Kidney (tissue), 14 donors: ENCODE results near the gene XPR1. TPM values are rescaled to one million over a fixed set of nuclear protein-coding genes. Genes with fewer than 3 reads are reported as not detected.

ENCODE experiments used
- DNase-seq, 5 donors: peaks; one replicate each; pipeline ENCODE4 v3.0.0-alpha.2; 2013 to 2020
- FAIRE-seq: peaks from 2 replicates; lab custom pipeline; 2012; peaks lifted over from hg19 to GRCh38; lab: Jason Lieb, UNC
- H3K27ac ChIP-seq, 2 donors: one replicate each; pipeline ENCODE4 v1.7.0; 2013; ENCODE audit warnings: low read depth in 2 of 2, low read length in 2 of 2, inconsistent platforms in 1 of 2
- H3K27me3 ChIP-seq: one replicate; pipeline ENCODE4 v1.7.1; 2013; ENCODE audit warnings: low read length, inconsistent platforms; ENCODE audit not compliant: control insufficient read depth, insufficient read depth
- H3K36me3 ChIP-seq, 3 donors: one replicate each; pipeline versions ENCODE4 v1.7.0 to v1.7.1; 2013; ENCODE audit warnings: low read length in 3 of 3, control low read depth in 1 of 3, inconsistent platforms in 1 of 3; ENCODE audit not compliant: insufficient read depth in 3 of 3, control insufficient read depth in 2 of 3
- H3K4me1 ChIP-seq, 3 donors: one replicate each; pipeline versions ENCODE4 v1.7.0 to v1.7.1; 2013; ENCODE audit warnings: low read length in 3 of 3, inconsistent platforms in 1 of 3, low read depth in 1 of 3; ENCODE audit not compliant: control insufficient read depth in 2 of 3, insufficient read depth in 2 of 3
- H3K4me3 ChIP-seq, 3 donors: one replicate each; pipeline versions ENCODE4 v1.7.0 to v1.8.1; 2013; ENCODE audit warnings: low read length in 3 of 3, control low read depth in 1 of 3, inconsistent platforms in 1 of 3
- H3K9ac ChIP-seq, 3 donors: one replicate each; pipeline versions ENCODE4 v1.7.0 to v1.7.1; 2013; ENCODE audit warnings: low read length in 3 of 3, control low read depth in 1 of 3, inconsistent platforms in 1 of 3
- H3K9me3 ChIP-seq, 3 donors: one replicate each; pipeline versions ENCODE4 v1.7.0 to v1.7.1; 2013; ENCODE audit warnings: low read length in 3 of 3, control low read depth in 1 of 3, inconsistent platforms in 1 of 3; ENCODE audit not compliant: control insufficient read depth in 2 of 3, insufficient read depth in 1 of 3
- CTCF ChIP-seq: IDR thresholded peaks from 3 replicates; pipeline ENCODE4 v1.5.1; 2012; ENCODE audit warnings: mild to moderate bottlenecking, moderate library complexity, borderline replicate concordance; ENCODE audit not compliant: insufficient read depth; ENCODE audit errors: extremely low read depth
- intact Hi-C: fragments of 100-400 bp; cut with DNase I; formaldehyde crosslinking; loops from one replicate; pipeline ENCODE4 v1.11.1; 2022
- polyA plus RNA-seq: library from polyadenylated mRNA; stranded (reverse); fragments of 350-450 nt; fragmentation: Illumina TruSeq; extraction: RNeasy Lipid Tissue Mini Kit (QIAGEN cat#74804); gene quantifications from one replicate; pipeline ENCODE4 v1.2.3, GENCODE V29; 2014; ENCODE audit warnings: low read depth, low replicate concordance; ENCODE audit not compliant: insufficient read depth
- total RNA-seq: library from RNA; stranded (reverse); fragmentation: NEBNext Ultra II Directional; extraction: Animal tissue kit (Norgen Biotek cat#: 25700); gene quantifications from one replicate; pipeline ENCODE4 v1.2.1, GENCODE V29; 2021
- donor health status: control.
- donor health status: control.
- donor health status: control.
- donor health status: control.
- donor health status: control.
- donor health status: DM: yes; HTN: yes; CAD: no.
- donor health status: Normal renal cell carcinoma (clear cell type).

The XPR1 gene
- total and polyA plus RNA-seq, 2 donors from 2014 or later = 10.9 to 33.5 TPM

- Histone ChIP-seq H3K27me3 (no peaks in the 10 kb centered on the region), H3K9ac (no peak overlapping the region), H3K4me3 (no peak overlapping the region), H3K27ac (no peak overlapping the region), H3K4me1 (no peaks in the 10 kb centered on the region), H3K36me3 (peaks cover 0 to 6% (median 0%) of the 10 kb centered on the region in 3 donors), H3K9me3 (no peaks in the 10 kb centered on the region)
- DNase-seq (no peak), FAIRE-seq (no peak)
- no peak for TF ChIP-seq CTCF
- intact Hi-C loops = loop anchor here (10.0 kb wide), 1 partner anchor 280 kb away; no protein-coding TSS in a partner anchor
Observed at GRCh38 chr1:180884588-180885300, 252.9 kb downstream of the XPR1 start.

GRCh38 chr1:180886338-180886737 is 254.5 kb downstream of the XPR1 start:
- no peak for FAIRE-seq

GRCh38 chr1:180887841-180888240 is 256.0 kb downstream of the XPR1 start:
- no peak for FAIRE-seq
- intact Hi-C loops = loop anchor here (10.0 kb wide), 1 partner anchor 277 kb away; no protein-coding TSS in a partner anchor

More at GRCh38 chr1:180886338-180886737, 254.5 kb downstream of the XPR1 start:
- TF ChIP-seq CTCF = no peak
- H3K9me3 ChIP-seq = no peaks in the 10 kb centered on the region
- H3K4me3 ChIP-seq = no peak overlapping the region
- no peak for DNase-seq
- H3K4me1 ChIP-seq = no peaks in the 10 kb centered on the region
- no peak overlapping the region for H3K27ac ChIP-seq
- no peak overlapping the region for H3K9ac ChIP-seq
- no peaks in the 10 kb centered on the region for H3K27me3 ChIP-seq
- no peaks in the 10 kb centered on the region for H3K36me3 ChIP-seq
- intact Hi-C loops = loop anchor here (10.0 kb wide), 1 partner anchor 278 kb away; no protein-coding TSS in a partner anchor

More at GRCh38 chr1:180887841-180888240, 256.0 kb downstream of the XPR1 start:
- Histone ChIP-seq H3K27me3 (no peaks in the 10 kb centered on the region), H3K9ac (no peak overlapping the region), H3K4me1 (peaks cover 0 to 7% (median 2%) of the 10 kb centered on the region in 3 donors), H3K27ac (no peak overlapping the region), H3K4me3 (no peak overlapping the region), H3K9me3 (no peaks in the 10 kb centered on the region), H3K36me3 (no peaks in the 10 kb centered on the region)
- no peak for DNase-seq
- TF ChIP-seq CTCF = no peak
